IMR-90 (cell line): Measurements from ENCODE around the gene CITED4. TPM values are rescaled to one million over a fixed set of nuclear protein-coding genes. Genes with fewer than 3 reads are reported as not detected.

Source experiments
- ATAC-seq: fragments of 200-7000 bp; cut with Tn5 transposase; 2 replicates; pipeline ENCODE4 v1.9.1; 2020; ENCODE audit warnings: low read depth, mild to moderate bottlenecking, moderate library complexity
- BruUV-seq: library from RNA; stranded (reverse); fragments of 400-500 nt; replicated peaks from 2 replicates; lab custom pipeline; 2021; lab: Mats Ljungman, UMichigan
- CTCF ChIA-PET: fragments of 300-600 bp; formaldehyde crosslinking; extraction: SDS; loops from one replicate; lab custom pipeline; 2021; ENCODE audit warnings: antibody characterized with exemption; lab: Yijun Ruan, JAX
- POLR2A ChIA-PET: fragments of 300-600 bp; sonication (Branson Sonifier 250); formaldehyde crosslinking; loops from one replicate; lab custom pipeline; 2022; ENCODE audit warnings: antibody characterized with exemption; ENCODE audit not compliant: unreplicated experiment; lab: Charles Lee
- DNase-seq: peaks from one replicate; pipeline ENCODE4 v3.0.0; 2013
- H2AFZ ChIP-seq: replicated peaks from 2 replicates; pipeline ENCODE3; 2013; ENCODE audit warnings: low read length, mild to moderate bottlenecking; ENCODE audit not compliant: poor library complexity
- H2AK5ac ChIP-seq: 2 replicates; pipeline ENCODE4 v1.6.1; 2013; ENCODE audit warnings: low read depth, low read length, inconsistent platforms
- H2AK9ac ChIP-seq: replicated peaks from 2 replicates; pipeline ENCODE3; 2013; ENCODE audit warnings: mild to moderate bottlenecking, low read depth, low read length, moderate library complexity; ENCODE audit not compliant: poor library complexity
- H2BK120ac ChIP-seq: 2 replicates; pipeline ENCODE4 v1.6.1; 2013; ENCODE audit warnings: low read depth, low read length, inconsistent platforms
- H2BK15ac ChIP-seq: 3 replicates; pipeline ENCODE4 v1.6.1; 2013; ENCODE audit warnings: low read depth, low read length, inconsistent platforms
- H2BK20ac ChIP-seq: 2 replicates; pipeline ENCODE4 v1.6.1; 2013; ENCODE audit warnings: low read depth, mild to moderate bottlenecking, inconsistent platforms, low read length, moderate library complexity
- H2BK5ac ChIP-seq: 2 replicates; pipeline ENCODE4 v1.6.1; 2013; ENCODE audit warnings: mild to moderate bottlenecking, low read depth, low read length, inconsistent platforms; ENCODE audit not compliant: poor library complexity, severe bottlenecking
- H3K14ac ChIP-seq: replicated peaks from 2 replicates; pipeline ENCODE4 v1.6.1; 2013; ENCODE audit warnings: low read depth, low read length, inconsistent platforms
- H3K18ac ChIP-seq: 2 replicates; pipeline ENCODE4 v1.6.1; 2013; ENCODE audit warnings: low read depth, low read length, control low read depth
- H3K23ac ChIP-seq: 2 replicates; pipeline ENCODE4 v1.6.1; 2013; ENCODE audit warnings: low read depth, low read length, inconsistent platforms
- H3K27ac ChIP-seq: 2 replicates; pipeline ENCODE4 v1.5.1; 2013; ENCODE audit warnings: mild to moderate bottlenecking, control low read depth, low read length; ENCODE audit not compliant: insufficient read depth
- H3K27me3 ChIP-seq: 2 replicates; pipeline ENCODE4 v1.6.1; 2013; ENCODE audit warnings: low read length; ENCODE audit not compliant: control insufficient read depth, insufficient read depth
- H3K36me3 ChIP-seq: 2 replicates; pipeline ENCODE4 v1.6.1; 2013; ENCODE audit warnings: low read length, mixed read lengths; ENCODE audit not compliant: control insufficient read depth, insufficient read depth
- H3K4ac ChIP-seq: 2 replicates; pipeline ENCODE4 v1.6.1; 2013; ENCODE audit warnings: low read depth, low read length, inconsistent platforms
- H3K4me1 ChIP-seq: 2 replicates; pipeline ENCODE4 v1.6.1; 2013; ENCODE audit warnings: low read length, mixed read lengths; ENCODE audit not compliant: control insufficient read depth, insufficient read depth
- H3K4me2 ChIP-seq: 2 replicates; pipeline ENCODE4 v1.6.1; 2013; ENCODE audit warnings: low read depth, mild to moderate bottlenecking, control low read depth, low read length, moderate library complexity
- H3K4me3 ChIP-seq: 2 replicates; pipeline ENCODE4 v1.5.1; 2013; ENCODE audit warnings: low read depth, mild to moderate bottlenecking, control low read depth, low read length, moderate library complexity; ENCODE audit not compliant: insufficient read depth
- H3K56ac ChIP-seq: 2 replicates; pipeline ENCODE4 v1.6.1; 2013; ENCODE audit warnings: low read length, inconsistent platforms; ENCODE audit not compliant: insufficient read depth; ENCODE audit errors: extremely low read depth
- H3K79me1 ChIP-seq, 2 experiments: 2 replicates each; pipeline ENCODE4 v1.6.1; 2013; ENCODE audit warnings: low read length in 2 of 2, inconsistent platforms in 1 of 2, low read depth in 1 of 2
- H3K9ac ChIP-seq: 2 replicates; pipeline ENCODE4 v1.6.1; 2013; ENCODE audit warnings: low read depth, low read length, control low read depth
- H3K9me1 ChIP-seq: 2 replicates; pipeline ENCODE4 v1.6.1; 2013; ENCODE audit warnings: low read length, inconsistent platforms; ENCODE audit not compliant: insufficient read depth
- H3K9me3 ChIP-seq: 2 replicates; pipeline ENCODE4 v1.6.1; 2013; ENCODE audit warnings: low read length; ENCODE audit not compliant: control insufficient read depth, insufficient read depth
- H4K20me1 ChIP-seq: 2 replicates; pipeline ENCODE4 v1.6.1; 2013; ENCODE audit warnings: low read length, inconsistent platforms; ENCODE audit not compliant: insufficient read depth
- H4K5ac ChIP-seq: 2 replicates; pipeline ENCODE4 v1.6.1; 2013; ENCODE audit warnings: mild to moderate bottlenecking, low read depth, low read length, control low read depth
- H4K8ac ChIP-seq, 2 experiments: 2 replicates each; pipeline ENCODE4 v1.6.1; 2013; ENCODE audit warnings: low read depth in 2 of 2, low read length in 2 of 2, control low read depth in 1 of 2, inconsistent platforms in 1 of 2
- H4K91ac ChIP-seq: 2 replicates; pipeline ENCODE4 v1.6.1; 2013; ENCODE audit warnings: low read depth, low read length, inconsistent platforms; ENCODE audit not compliant: insufficient read depth
- BHLHE40 ChIP-seq: fragments of 150-350 bp; IDR thresholded peaks from 2 replicates; pipeline ENCODE4 v1.6.1; 2016; ENCODE audit warnings: mild to moderate bottlenecking, low read depth, low read length
- CEBPB ChIP-seq: IDR thresholded peaks from 2 replicates; pipeline ENCODE4 v1.6.1; 2012; ENCODE audit warnings: low read depth, low read length, improper control_type of control experiment
- CHD1 ChIP-seq: IDR thresholded peaks from 2 replicates; pipeline ENCODE4 v1.6.1; 2012; ENCODE audit warnings: low read depth, low read length, improper control_type of control experiment
- CTCF ChIP-seq: conservative IDR thresholded peaks from 2 replicates; pipeline ENCODE4 v1.5.1; 2012; ENCODE audit warnings: mild to moderate bottlenecking, low read depth, low read length, improper control_type of control experiment
- ELK1 ChIP-seq: fragments of 150-350 bp; IDR thresholded peaks from 2 replicates; pipeline ENCODE4 v1.6.1; 2016; ENCODE audit warnings: low read depth, mild to moderate bottlenecking, low read length, moderate library complexity, borderline replicate concordance
- FOS ChIP-seq: fragments of 150-350 bp; IDR thresholded peaks from 2 replicates; pipeline ENCODE4 v1.6.1; 2016; ENCODE audit warnings: low read depth, low read length
- MAZ ChIP-seq: IDR thresholded peaks from 2 replicates; pipeline ENCODE4 v1.6.1; 2012; ENCODE audit warnings: low read depth, mild to moderate bottlenecking, low read length, improper control_type of control experiment, moderate library complexity, borderline replicate concordance
- MXI1 ChIP-seq: IDR thresholded peaks from 2 replicates; pipeline ENCODE4 v1.6.1; 2012; ENCODE audit warnings: low read depth, mild to moderate bottlenecking, low read length, moderate library complexity, borderline replicate concordance
- NFE2L2 ChIP-seq: fragments of 150-350 bp; IDR thresholded peaks from 2 replicates; pipeline ENCODE4 v1.6.1; 2016; ENCODE audit warnings: low read depth, mild to moderate bottlenecking, low read length
- RAD21 ChIP-seq: IDR thresholded peaks from 2 replicates; pipeline ENCODE4 v1.6.1; 2012; ENCODE audit warnings: low read length, improper control_type of control experiment
- RCOR1 ChIP-seq: IDR thresholded peaks from 2 replicates; pipeline ENCODE4 v1.6.1; 2012; ENCODE audit warnings: mild to moderate bottlenecking, low read length, improper control_type of control experiment; ENCODE audit not compliant: insufficient replicate concordance
- SMC3 ChIP-seq: fragments of 150-350 bp; IDR thresholded peaks from 2 replicates; pipeline ENCODE4 v1.6.1; 2016; ENCODE audit warnings: low read depth, mild to moderate bottlenecking, antibody characterized with exemption, low read length, moderate library complexity
- WGBS, 2 experiments: methylation state at CpG; one replicate each; pipeline versions ENCODE4 v1.1.5 to v1.1.7; 2013; ENCODE audit warnings: missing lambda C conversion rate in 2 of 2; ENCODE audit not compliant: insufficient read length in 1 of 2; ENCODE audit errors: extremely low coverage in 2 of 2; 5-methylcytosine and 5-hydroxymethylcytosine counted together
- dilution Hi-C: fragments of 300-500 bp; cut with HindIII; formaldehyde crosslinking; loops from one replicate; pipeline ENCODE4 v1.14.3; 2018; ENCODE audit warnings: low sequenced_read_pairs; ENCODE audit not compliant: unreplicated experiment
- in situ Hi-C: fragments of 300-500 bp; cut with MboI; formaldehyde crosslinking; loops from 3 replicates; pipeline ENCODE4 v1.14.3; 2019; ENCODE audit warnings: low sequenced_read_pairs, inconsistent platforms, mixed read lengths
- intact Hi-C: fragments of 100-400 bp; cut with micrococcal nuclease; formaldehyde crosslinking; loops from 2 replicates; pipeline ENCODE4 v1.10.0; 2022
- polyA plus RNA-seq, 3 experiments: library from polyadenylated mRNA; depleted of rRNA; stranded (reverse); fragments of >200 nt; gene quantifications; 2 replicates each; pipeline ENCODE4 v1.2.3, GENCODE V29; 2012; ENCODE audit warnings: low replicate concordance in 1 of 3
- total RNA-seq: library from RNA; depleted of rRNA; stranded (reverse); fragments of >200 nt; gene quantifications from 2 replicates; pipeline ENCODE4 v1.2.3, GENCODE V29; 2012

The CITED4 gene
- total and polyA plus RNA-seq, 2 of the 4 experiments (the other 2 are of a cell fraction): under 0.01 to 1.6 TPM

- no peak overlapping the region for H3K18ac ChIP-seq
- in situ Hi-C loops: loop anchor here (5.0 to 10.0 kb wide), 2 partner anchors 104 to 224 kb away; no protein-coding TSS in a partner anchor
- no peaks in the 10 kb centered on the region for H3K36me3 ChIP-seq
- whole genome bisulfite sequencing, 2 experiments: 100% methylated on average over 2 of the region's 6 CpGs; no CpG with 5 or more reads in 1 of the 2 experiments
- no peak overlapping the region for H3K14ac ChIP-seq
- H2BK5ac ChIP-seq: no peak overlapping the region
- H4K5ac ChIP-seq: no peak overlapping the region
- peak; percentile 68 for DNase-seq
- peak; percentile 88 for ATAC-seq
- TF ChIP-seq RAD21 (peak; percentile 96), NFE2L2 (no peak), RCOR1 (no peak), ELK1 (no peak), BHLHE40 (no peak), CEBPB (no peak), MAZ (no peak), MXI1 (no peak), CTCF (peak; percentile 92), FOS (no peak), SMC3 (peak; percentile 96), CHD1 (no peak)
- H3K9me3 ChIP-seq: no peaks in the 10 kb centered on the region
- no peaks in the 10 kb centered on the region for H3K4me1 ChIP-seq
- H3K79me1 ChIP-seq: no peaks in the 10 kb centered on the region
- ChIA-PET CTCF (interaction anchor here (0.6 to 3.1 kb wide), 8 partner anchors 10 to 236 kb away, joined by 3 to 30 read pairs (median 4); no protein-coding TSS in a partner anchor), POLR2A (no interaction called here)
- H3K56ac ChIP-seq: no peak overlapping the region; the same call in 1 of the 2 replicates
- no peak overlapping the region for H2AK5ac ChIP-seq
- no peak overlapping the region for H2BK20ac ChIP-seq
- H4K8ac ChIP-seq: no peak overlapping the region
- peak overlapping the region; percentile 59 for H2AFZ ChIP-seq
- no peaks in the 10 kb centered on the region; the same call in 1 of the 2 replicates for H4K20me1 ChIP-seq
- H3K4ac ChIP-seq: no peak overlapping the region
- H2BK120ac ChIP-seq: no peak overlapping the region
- intact Hi-C loops: loop anchor here (1.0 to 5.0 kb wide), 3 partner anchors 104 to 274 kb away; no protein-coding TSS in a partner anchor
- BruUV-seq: no TSS peak
- H3K23ac ChIP-seq: no peak overlapping the region
- no peak overlapping the region for H3K9ac ChIP-seq
- H2AK9ac ChIP-seq: peak overlapping the region; percentile 56
- H3K27ac ChIP-seq: no peak overlapping the region
- no peak overlapping the region for H4K91ac ChIP-seq
- H3K4me3 ChIP-seq: no peak overlapping the region
- H3K9me1 ChIP-seq: no peaks in the 10 kb centered on the region
- dilution Hi-C loops: no loop called here
- H3K27me3 ChIP-seq: peaks cover 2% of the 10 kb centered on the region; the same call in 1 of the 2 replicates
- no peak overlapping the region for H3K4me2 ChIP-seq
- no peak overlapping the region for H2BK15ac ChIP-seq
Measured at GRCh38 chr1:40848530-40849189, 13.5 kb downstream of the CITED4 start.
